Suprapubic skin (tissue), 4 donors: Measurements from ENCODE around the gene FLOT1. TPM values are rescaled to one million over a fixed set of nuclear protein-coding genes. Genes with fewer than 3 reads are reported as not detected.
A peak's percentile ranks its signal among the peaks of the same experiment; 100 is the strongest.
"Not testable (repeated sequence)": the region's sequence is repeated elsewhere in the genome, so short reads cannot be mapped to it uniquely, and the experiment has no call there.

Experiments
- DNase-seq, 2 donors: peaks; one replicate each; pipeline ENCODE4 v3.0.0-alpha.2; 2019; ENCODE audit warnings: low spot score in 2 of 2
- H3K27ac ChIP-seq: fragments of 200-600 bp; sonication (generic); one replicate; pipeline ENCODE4 v1.5.1; 2019
- H3K27me3 ChIP-seq: fragments of 200-600 bp; sonication (generic); one replicate; pipeline ENCODE4 v1.5.1; 2019
- H3K36me3 ChIP-seq: fragments of 200-600 bp; sonication (generic); one replicate; pipeline ENCODE4 v1.5.1; 2019
- H3K4me1 ChIP-seq: fragments of 200-600 bp; sonication (generic); one replicate; pipeline ENCODE4 v1.5.1; 2019
- H3K4me3 ChIP-seq: fragments of 200-600 bp; sonication (generic); one replicate; pipeline ENCODE4 v1.5.1; 2019; ENCODE audit warnings: mild to moderate bottlenecking
- H3K9me3 ChIP-seq: fragments of 200-600 bp; sonication (generic); one replicate; pipeline ENCODE4 v1.5.1; 2019
- CTCF ChIP-seq, 2 donors: fragments of 200-600 bp in 1 of 2; fragments of 450-650 bp in 1 of 2; sonication (generic) in 1 of 2; IDR thresholded peaks; one replicate each; pipeline ENCODE4 v1.5.1; 2016 to 2019; ENCODE audit warnings: antibody characterized with exemption in 2 of 2, mild to moderate bottlenecking in 1 of 2, moderate library complexity in 1 of 2
- EP300 ChIP-seq: sonication (generic); formaldehyde crosslinking; IDR thresholded peaks from one replicate; pipeline ENCODE4 v1.6.1; 2017; ENCODE audit warnings: antibody characterized with exemption
- POLR2A ChIP-seq, 2 donors: fragments of 450-650 bp; IDR thresholded peaks; one replicate each; pipeline ENCODE4 v1.6.1; 2017; ENCODE audit warnings: antibody characterized with exemption in 2 of 2, mild to moderate bottlenecking in 2 of 2, moderate library complexity in 2 of 2
- POLR2AphosphoS5 ChIP-seq, 3 donors: sonication (generic); formaldehyde crosslinking; IDR thresholded peaks; one replicate each; pipeline ENCODE4 v1.6.1; 2017; ENCODE audit warnings: antibody characterized with exemption in 3 of 3
- WGBS: methylation state at CpG from one replicate; pipeline ENCODE4 v1.1.5; 2018; 5-methylcytosine and 5-hydroxymethylcytosine counted together
- total RNA-seq, 4 donors: library from RNA; depleted of rRNA; stranded (reverse); fragments of >200 nt; gene quantifications; one replicate each; pipeline ENCODE4 v1.1.0, GENCODE V29; 2016

The FLOT1 gene
- total RNA-seq, 4 donors from 2014 or later: 28.4 to 60.8 (median 45.5) TPM

GRCh38 chr6:30725713-30726505 lies 16.6 kb downstream of the FLOT1 start:
- H3K36me3 ChIP-seq: peaks cover 78% of the 10 kb centered on the region
- H3K27ac ChIP-seq: no peak overlapping the region
- 64% methylated on average over 3 of the region's 3 CpGs for WGBS
- peaks cover 61% of the 10 kb centered on the region for H3K4me1 ChIP-seq
- no peak for DNase-seq
- no peaks in the 10 kb centered on the region for H3K9me3 ChIP-seq
- no peaks in the 10 kb centered on the region for H3K27me3 ChIP-seq
- H3K4me3 ChIP-seq: no peak overlapping the region
- TF ChIP-seq POLR2AphosphoS5 (IDR thresholded peaks at IDR 0.05) (no peak), CTCF (IDR thresholded peaks at IDR 0.05) (no peak), POLR2A (IDR thresholded peaks at IDR 0.05) (no peak), EP300 (no peak)

- DNase-seq: no peak
- H3K4me3 ChIP-seq: no peak overlapping the region
- H3K9me3 ChIP-seq: no peaks in the 10 kb centered on the region
- WGBS: 38% methylated on average over 6 of the region's 6 CpGs
- no peaks in the 10 kb centered on the region for H3K27me3 ChIP-seq
- TF ChIP-seq EP300 (no peak), POLR2AphosphoS5 (IDR thresholded peaks at IDR 0.05) (no peak), CTCF (IDR thresholded peaks at IDR 0.05) (no peak), POLR2A (IDR thresholded peaks at IDR 0.05) (no peak)
- H3K36me3 ChIP-seq: peaks cover 70% of the 10 kb centered on the region
- no peak overlapping the region for H3K27ac ChIP-seq
- peaks cover 53% of the 10 kb centered on the region for H3K4me1 ChIP-seq
Observed at GRCh38 chr6:30724906-30725667, 17.4 kb downstream of the FLOT1 start.

- H3K27me3 ChIP-seq, DNase-seq, H3K9me3 ChIP-seq, H3K4me3 ChIP-seq, H3K27ac ChIP-seq: not testable (repeated sequence)
- Histone ChIP-seq H3K4me1 (peaks cover 59% of the 10 kb centered on the region), H3K36me3 (peaks cover 60% of the 10 kb centered on the region)
- WGBS: 54% methylated on average over 19 of the region's 29 CpGs
Observed at GRCh38 chr6:30723843-30724741, 18.4 kb downstream of the FLOT1 start.

GRCh38 chr6:30723159-30723842 lies 19.2 kb downstream of the FLOT1 start:
- H3K4me3 ChIP-seq, H3K9me3 ChIP-seq, H3K27ac ChIP-seq, H3K27me3 ChIP-seq, DNase-seq: not testable (repeated sequence)
- H3K36me3 ChIP-seq: peaks cover 52% of the 10 kb centered on the region
- peaks cover 67% of the 10 kb centered on the region for H3K4me1 ChIP-seq
- WGBS: 43% methylated on average over 13 of the region's 16 CpGs

GRCh38 chr6:30722280-30723112 lies 20.0 kb downstream of the FLOT1 start:
- WGBS: 6% methylated on average over 27 of the region's 27 CpGs
- TF ChIP-seq POLR2A (IDR thresholded peaks at IDR 0.05) (no peak), EP300 (no peak), POLR2AphosphoS5 (IDR thresholded peaks at IDR 0.05) (peak in 2 of 3 donors; percentile 49 to 52), CTCF (IDR thresholded peaks at IDR 0.05) (peak; percentile 91 to 99)
- Histone ChIP-seq H3K9me3 (no peaks in the 10 kb centered on the region), H3K36me3 (peaks cover 44% of the 10 kb centered on the region), H3K4me1 (peaks cover 68% of the 10 kb centered on the region), H3K27ac (peak overlapping the region; percentile 96), H3K4me3 (peak overlapping the region; percentile 91), H3K27me3 (no peaks in the 10 kb centered on the region)
- DNase-seq: peak; percentile 91 to 92

GRCh38 chr6:30722025-30722279 lies 20.5 kb downstream of the FLOT1 start:
- peak overlapping the region; percentile 96 for H3K27ac ChIP-seq
- peak overlapping the region; percentile 91 for H3K4me3 ChIP-seq
- peaks cover 63% of the 10 kb centered on the region for H3K4me1 ChIP-seq
- H3K9me3 ChIP-seq, H3K27me3 ChIP-seq: not testable (repeated sequence)
- peaks cover 39% of the 10 kb centered on the region for H3K36me3 ChIP-seq
- DNase-seq: peak; percentile 87
- WGBS: 3% methylated on average over 10 of the region's 10 CpGs
